Endothelial cell of umbilical vein (primary cell): ENCODE results near the gene ZNF763. TPM values are rescaled to one million over a fixed set of nuclear protein-coding genes. Genes with fewer than 3 reads are reported as not detected.

Source experiments
- BruUV-seq: library from RNA; stranded (reverse); fragments of 400-500 nt; replicated peaks from 2 replicates; lab custom pipeline; 2021; lab: Mats Ljungman, UMichigan
- CTCF ChIA-PET: fragments of 300-600, 350-600 bp; sonication (Branson Sonifier 250); formaldehyde crosslinking; loops from one replicate; lab custom pipeline; 2021; ENCODE audit warnings: antibody characterized with exemption, inconsistent platforms; lab: Charles Lee
- POLR2A ChIA-PET: fragments of 300-600, 350-600 bp; sonication (Branson Sonifier 250); formaldehyde crosslinking; loops from one replicate; lab custom pipeline; 2021; ENCODE audit warnings: antibody characterized with exemption, inconsistent platforms; lab: Charles Lee
- DNase-seq: peaks from one replicate; pipeline ENCODE4 v3.0.0-alpha.2; 2011; ENCODE audit warnings: low read depth, low spot score
- FAIRE-seq: peaks from 2 replicates; lab custom pipeline; 2011; peaks lifted over from hg19 to GRCh38; lab: Jason Lieb, UNC
- H2AFZ ChIP-seq: 2 replicates; pipeline ENCODE4 v1.6.0; 2012; ENCODE audit warnings: low read depth, low read length, control low read depth, inconsistent platforms
- H3K27ac ChIP-seq: 2 replicates; pipeline ENCODE4 v1.5.1; 2011; ENCODE audit warnings: low read depth, mild to moderate bottlenecking, control low read depth, low read length, moderate library complexity; ENCODE audit not compliant: insufficient read depth
- H3K27me3 ChIP-seq, 2 experiments: 2 replicates each; pipeline versions ENCODE4 v1.6.0 to v1.6.1; 2011; ENCODE audit warnings: low read length in 2 of 2, mixed read lengths in 1 of 2; ENCODE audit not compliant: control insufficient read depth in 2 of 2, insufficient read depth in 2 of 2
- H3K36me3 ChIP-seq, 2 experiments: 2 replicates in 1 of 2; 3 replicates in 1 of 2; pipeline ENCODE4 v1.5.1; 2011; ENCODE audit warnings: low read length in 2 of 2, mild to moderate bottlenecking in 1 of 2, moderate library complexity in 1 of 2; ENCODE audit not compliant: control insufficient read depth in 2 of 2, insufficient read depth in 2 of 2; ENCODE audit errors: extremely low read depth in 1 of 2
- H3K4me1 ChIP-seq: 3 replicates; pipeline ENCODE4 v1.5.1; 2011; ENCODE audit warnings: mild to moderate bottlenecking, low read length; ENCODE audit not compliant: control insufficient read depth, insufficient read depth; ENCODE audit errors: extremely low read depth
- H3K4me2 ChIP-seq: 2 replicates; pipeline ENCODE4 v1.6.1; 2011; ENCODE audit warnings: low read length, control low read depth, mixed read lengths; ENCODE audit not compliant: insufficient read depth
- H3K4me3 ChIP-seq, 3 experiments: fragments of 200-600 bp in 1 of 3; sonication (generic), shearing (Covaris generic) in 1 of 3; replicated peaks in 1 of 3; 2 replicates each; pipeline ENCODE4 v1.5.1; 2011 to 2016; ENCODE audit warnings: control low read depth in 3 of 3, low read length in 3 of 3, mild to moderate bottlenecking in 2 of 3, inconsistent platforms in 1 of 3, low read depth in 1 of 3, moderate library complexity in 1 of 3; ENCODE audit not compliant: insufficient read depth in 1 of 3
- H3K79me2 ChIP-seq: 2 replicates; pipeline ENCODE4 v1.6.0; 2012; ENCODE audit warnings: low read length, inconsistent platforms; ENCODE audit not compliant: control insufficient read depth, insufficient read depth
- H3K9ac ChIP-seq: replicated peaks from 2 replicates; pipeline ENCODE3; 2011; ENCODE audit warnings: low read length, control low read depth; ENCODE audit not compliant: insufficient read depth; ENCODE audit errors: extremely low read depth
- H3K9me1 ChIP-seq: replicated peaks from 3 replicates; pipeline ENCODE4 v1.6.0; 2011; ENCODE audit warnings: mild to moderate bottlenecking, low read length; ENCODE audit not compliant: control insufficient read depth, insufficient read depth; ENCODE audit errors: extremely low read depth
- H3K9me3 ChIP-seq: replicated peaks from 2 replicates; pipeline ENCODE4 v1.5.1; 2012; ENCODE audit warnings: low read length, inconsistent platforms; ENCODE audit not compliant: control insufficient read depth, insufficient read depth
- H4K20me1 ChIP-seq: replicated peaks from 2 replicates; pipeline ENCODE3; 2011; ENCODE audit warnings: mild to moderate bottlenecking, low read length; ENCODE audit not compliant: control insufficient read depth, insufficient read depth; ENCODE audit errors: extremely low read depth
- CTCF ChIP-seq, 2 donors: IDR thresholded peaks; 1 replicate in 1 of 2; 2 replicates in 1 of 2; pipeline ENCODE4 v1.5.1; 2011; ENCODE audit warnings: low read length in 2 of 2, mild to moderate bottlenecking in 2 of 2, moderate library complexity in 2 of 2, control low read depth in 1 of 2, inconsistent platforms in 1 of 2, low read depth in 1 of 2; ENCODE audit not compliant: insufficient read depth in 1 of 2; ENCODE audit errors: extremely low read depth in 1 of 2
- EZH2 ChIP-seq: IDR thresholded peaks from 2 replicates; pipeline ENCODE4 v1.6.1; 2012; ENCODE audit warnings: borderline replicate concordance, low read depth, mild to moderate bottlenecking, moderate library complexity, low read length, inconsistent platforms; ENCODE audit not compliant: severe bottlenecking
- FOS ChIP-seq: IDR thresholded peaks from 2 replicates; pipeline ENCODE4 v1.6.1; 2011; ENCODE audit warnings: mild to moderate bottlenecking, low read length, moderate library complexity, borderline replicate concordance; ENCODE audit not compliant: insufficient read depth
- GATA2 ChIP-seq: IDR thresholded peaks from 2 replicates; pipeline ENCODE4 v1.7.0; 2011; ENCODE audit warnings: low read depth, mild to moderate bottlenecking, moderate library complexity, mixed read lengths, low read length; ENCODE audit not compliant: insufficient read length, insufficient read depth
- JUN ChIP-seq: IDR thresholded peaks from 2 replicates; pipeline ENCODE4 v1.6.1; 2011; ENCODE audit warnings: borderline replicate concordance, low read depth; ENCODE audit not compliant: insufficient read length, insufficient read depth
- MAX ChIP-seq: IDR thresholded peaks from 2 replicates; pipeline ENCODE4 v1.6.1; 2011; ENCODE audit not compliant: insufficient read depth, insufficient read length
- MYC ChIP-seq: IDR thresholded peaks from one replicate; pipeline ENCODE4 v1.6.1; 2011; ENCODE audit warnings: mild to moderate bottlenecking, low read depth, low read length
- POLR2A ChIP-seq: IDR thresholded peaks from 2 replicates; pipeline ENCODE4 v1.6.1; 2012; ENCODE audit warnings: low read depth, mild to moderate bottlenecking, control low read depth, low read length
- POLR2AphosphoS5 ChIP-seq: IDR thresholded peaks from 2 replicates; pipeline ENCODE4 v1.6.1; 2012; ENCODE audit warnings: low read depth, mild to moderate bottlenecking, control low read depth, low read length, moderate library complexity; ENCODE audit not compliant: insufficient read depth
- dilution Hi-C: fragments of 300-500 bp; cut with MboI; formaldehyde crosslinking; loops from one replicate; pipeline ENCODE4 v1.15.0; 2019; ENCODE audit warnings: low sequenced_read_pairs; ENCODE audit not compliant: extremely low pct_ligation_motif_present
- intact Hi-C: fragments of 100-400 bp; cut with micrococcal nuclease; formaldehyde crosslinking; loops from one replicate; pipeline ENCODE4 v1.10.0; 2022
- polyA plus RNA-seq, 4 experiments: library from polyadenylated mRNA; depleted of rRNA in 3 of 4; stranded (reverse) in 3 of 4; unstranded in 1 of 4; fragments of >200 nt; gene quantifications; 2 replicates each; pipeline versions ENCODE4 v1.2.1 to v1.2.3, GENCODE V29; 2011 to 2012; ENCODE audit warnings: missing spikeins in 1 of 4
- total RNA-seq: library from RNA; stranded (reverse); gene quantifications from 2 replicates; pipeline ENCODE4 v1.2.3, GENCODE V29; 2021

Gene ZNF763
- total and polyA plus RNA-seq, 2 donors (not counting 3 experiments of a cell fraction or from before 2014, with no cell fraction given), result 0.17 to 0.77 TPM

DNA sequence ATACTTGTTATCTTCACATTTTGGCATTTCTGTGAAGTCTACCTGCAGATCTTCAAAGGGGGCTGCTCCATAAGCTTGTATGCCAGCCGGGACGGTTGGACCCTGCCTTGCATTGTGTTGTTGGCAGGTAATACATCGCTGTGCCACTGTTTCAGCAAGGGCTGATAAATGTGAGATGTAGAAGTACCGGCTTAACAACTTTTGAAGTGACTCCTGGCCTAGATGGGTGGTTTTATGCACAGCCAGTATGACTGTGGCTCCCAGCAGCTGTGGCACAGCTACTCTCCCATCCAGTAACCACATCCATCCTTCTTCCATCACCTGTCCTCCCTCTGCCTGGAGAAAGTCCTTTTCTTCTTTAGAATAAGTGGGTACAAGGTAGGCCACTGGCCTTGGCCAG, 20.2 kb upstream of the ZNF763 start:
- H3K4me1 ChIP-seq, result no peaks in the 10 kb centered on the region
- no peaks in the 10 kb centered on the region for H3K9me1 ChIP-seq
- peaks cover 7 to 12% of the 10 kb centered on the region in 2 experiments for H3K36me3 ChIP-seq
- H3K4me3 ChIP-seq, result no peak overlapping the region
- dilution Hi-C loops (no loop called here), intact Hi-C loops (no loop called here)
- H3K9me3 ChIP-seq, result peaks cover 22% of the 10 kb centered on the region
- H4K20me1 ChIP-seq, result no peaks in the 10 kb centered on the region
- ChIA-PET POLR2A (no interaction called here), CTCF (no interaction called here)
- FAIRE-seq (no peak), DNase-seq (no peak)
- no peak overlapping the region for H3K4me2 ChIP-seq
- no peak overlapping the region for H3K27ac ChIP-seq
- no peak overlapping the region for H3K9ac ChIP-seq
- peaks cover under 1% of the 10 kb centered on the region for H3K79me2 ChIP-seq
- TF ChIP-seq FOS, result no peak
- TF ChIP-seq MYC, result no peak
- TF ChIP-seq CTCF (IDR thresholded peaks at IDR 0.05; ENCODE audit: extremely low read depth in 1 of 2, insufficient read depth in 1 of 2, low read depth in 1 of 2, low read length in 2 of 2), result no peak
- no peak for TF ChIP-seq GATA2
- TF ChIP-seq JUN, result no peak
- no peak for TF ChIP-seq EZH2
- no peak for TF ChIP-seq POLR2A
- no peak for TF ChIP-seq POLR2AphosphoS5
- no peak for TF ChIP-seq MAX
- no peak overlapping the region for H2AFZ ChIP-seq
- no peaks in the 10 kb centered on the region for H3K27me3 ChIP-seq
- BruUV-seq, result no TSS peak
